Middle frontal gyrus (tissue), 1 donor: ENCODE measurements around the gene SUPT3H.

Experiments used
- DNase-seq: peaks from one replicate; pipeline ENCODE4 v3.0.0-alpha.2; 2015; ENCODE audit warnings: low spot score; ENCODE audit errors: extremely low spot score

SUPT3H gene

DNA sequence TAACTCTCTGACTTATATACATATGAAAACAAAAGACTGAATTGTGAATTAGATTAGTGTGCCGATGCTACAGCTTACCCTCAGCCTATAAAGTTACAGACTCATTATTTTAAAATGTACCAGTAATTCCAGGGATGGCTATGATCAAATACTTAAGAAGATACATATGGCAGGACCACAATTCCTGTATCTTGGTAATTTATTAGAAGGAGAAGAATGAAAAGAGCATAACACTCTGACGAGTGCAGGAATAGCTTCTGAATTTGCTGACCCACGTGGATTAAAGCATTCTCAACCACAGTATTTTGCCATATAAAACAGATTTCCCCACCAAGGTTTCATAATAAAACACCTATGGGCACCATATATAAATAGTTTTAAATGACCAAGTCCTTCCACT lies 418.1 kb downstream of the SUPT3H start:
- DNase-seq = no peak

DNA sequence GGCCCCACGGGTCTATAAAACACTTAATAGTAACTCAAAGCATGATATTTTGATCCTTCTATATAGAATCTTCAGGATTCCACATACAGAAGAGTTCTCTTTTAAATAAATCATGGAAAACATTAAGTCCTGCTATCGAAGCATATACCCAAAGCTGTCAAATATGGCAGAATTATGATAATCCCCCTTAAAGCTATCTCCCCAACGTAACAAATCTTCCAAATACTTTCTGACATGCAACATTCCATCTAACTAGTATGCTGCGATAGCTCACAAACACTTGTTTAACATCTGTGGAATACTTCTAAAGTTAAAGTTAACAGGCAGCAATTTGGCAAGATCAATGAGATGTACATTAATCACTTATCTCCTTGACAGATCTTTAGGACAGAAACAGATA lies 420.6 kb downstream of the SUPT3H start:
- no peak for DNase-seq

DNA sequence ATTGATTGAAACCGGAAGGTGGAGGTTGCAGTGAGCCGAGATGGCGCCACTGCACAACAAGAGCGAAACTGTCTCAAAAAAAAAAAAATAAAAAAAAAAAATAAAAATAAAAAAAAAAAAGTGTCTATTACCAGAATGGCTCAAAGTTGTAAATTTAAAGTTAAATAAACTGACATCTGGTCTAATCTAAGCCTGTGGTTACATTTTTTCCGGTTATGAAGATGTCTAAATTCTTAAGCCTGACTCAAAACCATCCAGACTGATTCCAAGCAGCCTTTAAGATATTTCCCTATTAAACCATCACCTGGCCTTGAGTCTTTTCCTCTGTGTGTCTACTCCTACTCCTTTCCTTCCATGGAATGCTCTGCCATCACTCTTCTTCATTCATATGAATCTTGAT lies 421.3 kb downstream of the SUPT3H start:
- DNase-seq = no peak

DNA sequence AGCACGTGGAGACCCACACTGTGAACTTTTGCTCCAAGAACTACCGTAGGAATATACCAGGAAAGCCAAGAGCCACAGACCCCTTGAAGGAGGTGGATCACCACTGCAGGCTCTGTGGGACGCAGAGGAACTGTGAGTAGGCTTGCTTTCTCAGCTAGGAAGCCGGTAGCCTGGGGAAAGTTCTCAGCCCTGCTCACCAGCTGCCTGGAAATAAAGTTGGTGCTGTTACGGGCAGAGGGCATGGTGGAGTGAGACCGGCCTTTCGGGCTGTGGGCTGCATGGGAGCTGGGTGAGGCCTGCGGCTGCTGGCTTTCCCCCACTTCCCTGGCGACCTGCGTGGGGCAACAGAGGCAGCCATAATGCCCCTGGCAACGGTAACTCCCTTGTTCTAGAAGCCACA lies 422.6 kb downstream of the SUPT3H start:
- no peak for DNase-seq

DNA sequence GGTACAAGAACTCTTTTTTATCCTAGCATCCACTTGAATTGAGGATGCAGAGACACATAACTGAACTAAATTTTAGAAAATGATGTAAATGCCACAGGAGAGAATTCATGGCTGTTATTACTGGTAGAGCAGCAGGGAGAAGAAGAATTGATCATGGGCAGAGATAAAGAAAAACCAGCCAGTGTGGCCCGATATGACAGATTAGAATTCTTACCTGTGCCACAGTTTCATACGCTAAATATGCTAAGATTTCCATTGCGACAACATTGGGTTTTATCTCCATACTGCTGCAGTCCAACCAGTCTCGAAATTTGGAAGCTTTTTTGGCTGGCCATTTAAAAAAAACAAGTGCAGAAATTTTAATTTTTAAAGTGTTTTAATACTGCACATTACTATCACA lies 423.5 kb downstream of the SUPT3H start:
- DNase-seq = no peak

DNA sequence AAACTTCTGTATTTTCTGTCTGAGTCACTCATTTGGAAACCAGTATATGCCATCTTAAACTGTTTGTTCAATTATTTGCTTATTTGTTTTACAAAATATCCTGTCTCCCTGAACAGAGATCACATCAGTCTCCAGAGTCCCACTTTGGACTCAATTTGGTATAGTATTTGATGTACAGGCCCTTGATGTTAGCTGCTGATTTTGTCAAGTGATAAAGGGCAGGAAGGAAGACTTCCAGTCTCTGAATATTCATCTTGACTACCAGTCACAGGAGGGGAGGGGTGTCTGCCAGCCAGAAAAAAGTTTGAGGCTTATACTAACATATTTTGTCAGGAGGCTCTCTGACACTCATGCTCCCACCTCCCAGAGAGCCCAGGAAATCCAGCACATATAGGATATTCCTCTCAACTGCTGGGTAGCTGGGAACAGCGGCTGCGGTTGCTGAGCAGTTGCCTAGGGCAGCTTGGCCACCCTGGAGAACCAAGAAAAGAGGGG lies 426.4 kb downstream of the SUPT3H start:
- DNase-seq = no peak

DNA sequence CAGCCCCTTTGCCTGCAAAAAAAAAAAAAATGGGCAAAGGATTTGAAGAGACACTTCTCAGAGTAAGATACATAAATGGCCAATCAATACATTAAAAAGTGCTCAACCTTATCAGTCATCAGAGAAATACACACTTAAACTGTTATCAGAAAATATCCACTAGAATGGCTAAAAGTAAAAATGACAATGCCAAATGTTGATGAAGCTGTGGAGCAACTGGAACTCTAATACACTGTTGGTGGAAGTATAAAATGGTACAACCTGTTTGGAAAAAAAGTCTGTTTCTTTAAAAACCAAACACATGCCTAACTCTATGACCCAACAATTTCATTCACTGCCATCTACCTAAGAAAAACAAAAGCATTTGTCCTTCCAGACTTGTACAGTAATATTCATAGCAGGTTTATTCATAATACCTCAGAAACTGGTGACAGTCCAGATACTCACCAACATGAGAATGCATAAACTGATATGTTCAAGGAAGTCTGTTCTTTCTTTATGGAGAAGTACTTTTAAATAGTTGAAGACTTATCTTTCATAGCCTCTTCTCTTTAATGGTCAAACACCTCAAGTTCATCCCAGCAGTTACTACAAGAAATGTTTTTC lies 428.0 kb downstream of the SUPT3H start:
- DNase-seq = no peak

DNA sequence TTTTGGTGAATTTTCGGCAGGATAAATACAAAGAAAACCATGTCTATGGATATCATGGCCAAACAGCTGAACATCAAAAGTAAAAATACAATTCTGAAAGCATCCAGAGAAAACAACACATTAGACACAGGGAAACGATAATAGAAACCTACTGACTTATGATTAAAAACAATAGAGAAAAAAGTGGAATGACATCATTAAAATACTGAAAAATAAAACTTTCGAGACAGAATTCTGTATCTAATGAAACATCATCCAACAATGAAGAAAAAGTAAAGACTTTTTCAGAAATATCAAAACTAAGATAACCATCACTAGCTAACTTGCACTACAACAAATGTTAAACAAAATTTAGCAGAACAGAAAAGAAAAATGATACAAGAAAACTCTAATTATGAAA lies 434.2 kb downstream of the SUPT3H start:
- no peak for DNase-seq

DNA sequence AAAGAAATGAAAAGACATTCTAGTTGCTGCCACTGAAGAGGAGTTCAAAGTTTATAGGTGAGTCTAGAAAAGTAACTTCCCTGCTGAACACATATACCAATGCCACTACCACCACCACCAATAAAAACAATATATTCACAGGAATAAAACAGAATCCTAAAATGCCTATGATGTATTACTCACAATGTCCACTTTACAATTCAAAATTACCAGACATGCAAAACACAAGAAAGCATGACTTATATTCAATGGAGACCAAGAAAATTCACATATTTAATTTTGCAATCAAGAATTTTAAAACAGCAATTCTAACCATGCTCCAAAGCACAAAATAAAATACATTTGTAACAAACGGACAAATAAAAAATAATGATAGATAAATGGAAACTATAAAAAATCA lies 434.9 kb downstream of the SUPT3H start:
- DNase-seq = no peak

DNA sequence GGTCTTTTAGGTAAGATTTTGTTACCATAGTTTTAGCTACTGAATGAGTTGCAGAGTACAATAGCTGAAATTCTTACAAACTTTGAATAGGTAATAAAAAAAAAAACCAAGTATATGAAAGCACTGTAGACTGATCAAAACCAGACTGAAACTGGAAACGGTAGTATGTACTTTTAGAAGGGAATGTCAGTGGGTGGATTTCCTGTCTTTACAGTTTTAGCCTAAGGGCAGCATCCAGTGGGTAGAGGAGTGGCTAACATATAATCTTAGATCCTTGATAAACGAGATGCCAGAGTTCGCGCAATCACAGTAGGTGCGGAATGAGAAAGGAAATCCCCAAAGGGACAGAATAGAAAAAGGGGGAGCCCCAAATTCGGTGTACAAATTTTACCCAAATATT lies 435.5 kb downstream of the SUPT3H start:
- no peak for DNase-seq

DNA sequence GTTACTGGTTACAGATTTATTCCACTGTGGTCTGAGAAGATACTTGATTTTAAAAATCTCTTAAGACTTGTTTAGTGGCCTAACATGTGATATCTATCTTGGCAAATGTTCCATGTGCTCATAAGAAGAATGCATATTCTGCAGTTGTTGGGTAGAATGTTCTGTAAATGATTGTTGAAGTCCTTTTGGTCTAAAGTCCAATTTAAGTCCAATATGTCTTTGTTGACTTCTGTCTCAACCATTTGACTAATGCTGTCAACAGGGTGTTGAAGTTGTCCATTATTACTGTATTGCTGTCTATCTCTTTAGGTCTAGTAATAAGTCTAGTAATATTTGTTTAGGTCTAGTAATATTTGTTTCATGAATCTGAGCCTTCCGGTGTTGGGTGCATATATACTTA lies 437.4 kb downstream of the SUPT3H start:
- DNase-seq = no peak

DNA sequence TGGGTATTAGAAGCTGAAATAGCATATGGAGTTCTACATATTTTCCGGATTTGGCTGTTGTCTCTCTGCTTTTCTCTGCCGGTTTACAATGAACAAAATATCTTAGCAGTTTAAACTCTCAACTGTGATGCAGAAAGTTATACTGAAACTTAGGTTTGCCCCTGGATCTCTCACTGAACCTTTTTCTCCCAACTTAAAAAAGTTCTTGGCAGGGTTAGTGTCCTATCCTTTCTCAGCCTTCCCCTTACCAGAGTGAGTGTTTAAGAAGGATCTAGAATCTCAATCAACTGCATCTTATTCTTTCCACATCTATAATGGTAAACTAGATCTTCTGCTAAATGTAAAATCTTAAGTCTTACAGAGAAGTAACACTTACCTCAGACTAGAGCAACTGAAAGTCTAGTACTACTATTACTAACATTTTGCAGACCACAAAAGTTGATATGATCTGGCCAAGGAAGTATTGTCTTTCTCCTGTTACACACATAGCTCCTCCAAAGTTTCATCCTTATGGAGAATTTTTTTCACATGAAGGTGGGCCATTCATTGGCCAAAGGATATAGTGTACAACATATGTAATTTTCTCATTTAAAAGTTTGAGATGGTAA lies 441.9 kb downstream of the SUPT3H start:
- no peak for DNase-seq

DNA sequence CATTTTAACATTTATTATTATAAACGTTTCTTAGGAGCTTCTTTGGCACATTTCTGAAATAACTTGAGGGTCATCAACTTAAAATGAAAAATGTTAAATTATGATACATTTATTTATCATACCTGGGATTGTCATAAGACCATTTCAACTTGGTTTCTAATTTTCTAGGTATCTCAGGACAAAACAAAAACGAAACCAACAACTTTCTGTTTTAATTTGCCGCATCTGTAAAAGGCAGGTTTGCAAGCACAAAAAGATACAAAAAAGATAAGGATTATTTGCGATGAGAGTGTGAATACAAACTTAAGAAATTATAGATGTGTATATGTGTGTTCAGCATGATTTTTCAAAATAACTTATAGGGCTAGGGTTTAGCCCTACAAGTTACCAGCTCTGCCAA lies 444.6 kb downstream of the SUPT3H start:
- DNase-seq = no peak

DNA sequence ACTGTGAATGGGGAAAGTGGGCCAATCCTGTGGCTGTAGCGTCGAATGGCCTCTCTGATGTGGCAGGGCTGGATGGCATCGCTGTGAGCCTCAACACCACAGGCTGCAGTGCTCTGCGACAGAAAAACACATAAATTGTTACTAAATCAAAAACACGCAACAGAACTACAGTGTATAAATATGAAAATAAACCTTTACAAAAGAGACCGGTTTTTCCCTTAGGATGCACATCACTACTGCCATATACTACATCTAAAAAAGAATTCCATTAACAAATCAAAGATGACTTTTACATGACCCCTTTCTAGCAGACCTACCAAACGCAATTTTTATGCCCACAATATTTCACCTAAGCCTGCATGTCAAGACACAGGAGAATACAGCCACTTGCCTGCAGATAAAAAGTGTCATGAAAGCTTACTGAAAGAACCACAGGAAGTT lies 445.1 kb downstream of the SUPT3H start:
- DNase-seq = no peak

DNA sequence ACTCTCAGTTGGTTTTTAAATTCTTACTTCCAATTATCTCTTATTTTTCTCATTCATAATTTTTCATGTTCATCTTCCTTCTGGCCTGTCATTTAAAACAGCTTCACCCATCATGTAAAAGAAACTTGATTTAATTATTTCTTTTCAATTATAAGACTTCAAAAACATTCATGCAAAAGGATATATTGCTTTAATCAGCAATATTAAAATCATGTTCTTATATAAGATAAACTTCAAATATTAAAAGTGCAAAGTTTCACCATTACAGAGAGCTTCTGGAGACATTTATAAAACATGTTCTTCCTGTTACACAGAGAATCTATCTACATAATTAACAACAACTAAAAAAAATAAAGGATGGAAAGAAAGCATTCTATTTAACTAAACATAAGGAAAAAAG lies 446.3 kb downstream of the SUPT3H start:
- DNase-seq = no peak

DNA sequence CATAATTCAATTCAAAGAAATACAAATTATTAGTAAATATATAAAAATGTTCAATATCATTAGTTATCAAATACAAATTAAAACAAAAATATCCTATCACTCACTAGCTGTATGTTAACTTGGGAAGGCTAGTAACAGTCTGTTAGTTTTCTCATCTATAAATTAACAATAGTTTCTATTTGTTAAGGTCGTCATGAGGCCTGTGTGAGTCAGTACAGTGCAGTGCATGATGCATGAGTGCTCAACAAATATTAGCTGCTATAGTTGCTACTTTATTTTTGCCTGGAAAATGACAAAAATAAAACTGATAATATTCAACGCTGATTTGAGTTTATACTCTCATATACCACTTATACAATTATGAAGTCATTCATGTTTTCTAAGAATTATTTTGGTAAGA lies 451.2 kb downstream of the SUPT3H start:
- no peak for DNase-seq

DNA sequence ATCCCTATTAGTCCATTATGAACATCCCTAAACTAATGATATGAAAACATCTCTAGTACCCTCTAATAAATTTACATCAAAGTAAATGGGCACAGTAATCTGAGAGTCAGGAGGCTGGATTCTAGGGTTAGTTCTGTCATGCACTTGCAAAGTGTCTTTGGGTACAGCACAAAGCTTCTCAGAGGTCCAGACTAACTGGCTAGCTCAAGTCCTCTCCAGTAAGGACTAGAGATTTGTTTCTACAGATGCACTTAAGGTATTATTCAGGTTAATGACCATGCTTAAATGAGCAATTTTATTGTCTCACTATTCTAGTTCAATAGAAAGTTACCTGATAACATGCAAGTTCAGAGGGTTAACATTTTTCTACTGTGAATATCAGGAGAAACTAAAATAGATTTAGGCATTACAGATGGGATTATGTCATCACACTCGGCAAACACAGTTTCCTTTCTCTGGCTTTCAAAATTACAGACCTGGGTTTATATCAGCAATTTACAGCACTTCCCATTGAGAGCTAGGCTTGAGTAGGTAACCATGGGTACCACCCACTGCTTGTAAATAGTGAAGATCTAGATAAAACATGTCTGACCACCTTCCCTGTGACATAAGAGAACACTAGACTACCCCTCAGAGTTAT lies 452.5 kb downstream of the SUPT3H start:
- DNase-seq = no peak

DNA sequence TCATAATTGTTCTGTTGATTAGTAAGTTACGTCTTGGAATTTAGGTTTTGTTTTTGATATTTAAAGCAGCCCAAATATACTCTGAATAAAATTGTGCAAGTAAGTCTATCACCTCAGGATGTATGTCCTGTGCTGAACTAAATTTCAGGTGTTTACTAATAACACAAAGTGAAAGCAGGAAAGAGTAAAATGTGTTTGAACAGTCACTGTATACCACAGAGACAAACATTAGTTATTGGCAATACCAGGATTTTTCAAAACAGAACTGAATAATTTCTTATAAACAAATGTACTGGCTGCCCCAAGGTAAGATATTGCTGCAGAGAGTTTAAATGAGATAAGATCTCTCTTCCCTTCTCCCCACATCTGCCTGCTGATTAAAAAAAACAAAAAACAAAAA lies 454.3 kb downstream of the SUPT3H start:
- DNase-seq = no peak

DNA sequence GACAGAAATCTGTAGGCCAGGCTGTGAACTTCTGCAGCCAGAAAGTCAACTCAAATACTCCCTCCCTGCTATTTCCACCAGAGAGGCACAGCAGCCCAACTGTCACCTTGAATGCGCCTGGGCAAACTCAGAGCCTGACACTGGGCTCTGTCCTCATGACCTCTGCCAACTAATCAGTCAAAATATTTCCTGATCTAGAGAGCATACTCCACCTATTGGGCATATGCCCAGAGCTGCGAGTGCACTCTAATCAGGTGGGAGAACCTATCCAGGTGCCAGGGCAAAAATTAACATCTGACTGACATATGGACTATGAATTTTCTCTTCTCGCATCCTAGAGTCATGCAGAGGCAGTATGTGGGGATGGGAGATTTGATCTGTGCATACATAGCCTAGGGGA lies 455.9 kb downstream of the SUPT3H start:
- DNase-seq = no peak

DNA sequence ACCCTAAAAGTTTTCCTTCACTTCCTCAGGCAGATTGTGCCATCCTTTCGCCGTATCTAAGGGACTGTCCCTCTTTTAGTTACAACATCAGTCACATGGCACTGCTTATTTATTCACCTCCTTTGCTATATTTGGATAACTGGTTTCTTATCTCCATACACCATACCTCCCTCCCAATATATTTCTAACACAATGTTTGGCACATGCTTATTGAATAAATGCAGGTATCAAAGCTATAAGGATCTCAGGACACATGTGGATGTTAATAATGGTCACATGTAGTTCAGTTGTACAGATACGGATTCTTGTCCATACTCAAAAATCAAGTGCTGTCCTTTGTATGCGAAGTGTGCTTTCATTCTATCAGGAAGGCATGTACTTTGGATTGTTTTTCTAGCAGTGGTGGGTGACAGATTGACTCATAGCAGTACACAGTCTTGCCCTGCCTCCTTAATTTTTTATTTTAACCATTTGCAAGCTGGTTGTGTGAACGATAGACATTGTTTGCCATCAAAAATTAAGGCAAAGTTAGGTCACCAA lies 456.7 kb downstream of the SUPT3H start:
- no peak for DNase-seq

DNA sequence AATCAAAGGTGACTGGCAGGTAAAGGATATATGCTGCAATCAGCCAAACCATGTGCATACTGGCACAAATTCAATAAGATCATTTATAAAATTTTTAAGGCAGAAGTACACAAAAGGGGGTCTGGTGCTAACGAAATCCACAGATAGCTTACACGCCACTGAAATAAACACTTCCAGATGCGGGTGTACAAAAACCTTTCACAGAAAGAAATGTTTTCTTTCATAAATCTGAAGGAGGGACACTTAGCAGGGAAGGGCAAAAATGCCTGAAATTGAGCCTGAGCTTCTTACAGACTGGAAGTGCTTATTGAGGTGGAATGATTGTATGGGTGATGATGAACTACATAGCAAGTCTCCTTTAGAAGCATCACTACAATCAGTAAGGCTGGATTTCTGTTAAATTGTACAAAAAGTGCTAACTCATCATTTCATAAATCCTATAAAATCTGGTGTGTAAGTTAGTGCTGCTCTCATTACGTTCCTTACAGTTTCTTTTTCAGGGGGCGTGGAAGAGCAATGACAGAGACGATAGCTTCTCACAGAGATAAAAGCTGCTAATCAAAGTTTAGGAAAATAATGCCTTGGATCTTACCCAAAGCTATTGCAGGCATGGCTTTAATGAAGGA lies 458.9 kb downstream of the SUPT3H start:
- DNase-seq = no peak

DNA sequence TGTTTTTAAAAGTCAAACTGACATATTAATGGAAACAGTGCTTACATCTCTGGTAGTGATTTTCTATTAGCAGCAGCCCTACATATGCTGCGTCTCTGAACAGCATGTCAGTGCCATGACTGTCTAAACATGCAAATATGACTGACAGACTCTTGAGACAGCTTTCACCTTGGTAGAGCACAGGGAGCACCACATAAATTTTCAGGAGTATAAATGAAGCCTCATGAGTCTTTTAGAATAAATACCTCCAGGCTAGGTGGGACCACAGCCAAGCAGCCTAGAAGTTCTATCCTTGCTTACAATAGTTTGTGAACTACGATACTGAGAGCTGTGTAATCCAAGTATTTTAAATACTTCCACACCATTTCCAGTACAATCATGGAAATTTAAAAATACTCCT lies 460.3 kb downstream of the SUPT3H start:
- no peak for DNase-seq
